Fibroblast of lung (primary cell): ENCODE results near the gene LYZL6. TPM values are rescaled to one million over a fixed set of nuclear protein-coding genes. Genes with fewer than 3 reads are reported as not detected.

Source experiments
- DNase-seq, 2 donors: peaks; one replicate each; pipeline versions ENCODE4 v3.0.0 to v3.0.0-alpha.2; 2010; ENCODE audit warnings: low read depth in 2 of 2
- H2AFZ ChIP-seq: 2 replicates; pipeline ENCODE4 v1.5.1; 2012; ENCODE audit warnings: low read length, control low read depth, inconsistent platforms
- H3K27ac ChIP-seq: 2 replicates; pipeline ENCODE4 v1.5.1; 2011; ENCODE audit warnings: low read length, control low read depth; ENCODE audit not compliant: insufficient read depth
- H3K27me3 ChIP-seq: 2 replicates; pipeline ENCODE4 v1.5.1; 2011; ENCODE audit warnings: mild to moderate bottlenecking, low read length; ENCODE audit not compliant: control insufficient read depth, insufficient read depth
- H3K36me3 ChIP-seq: 2 replicates; pipeline ENCODE4 v1.5.1; 2011; ENCODE audit warnings: low read length; ENCODE audit not compliant: control insufficient read depth, insufficient read depth
- H3K4me1 ChIP-seq: 2 replicates; pipeline ENCODE4 v1.5.1; 2011; ENCODE audit warnings: low read length; ENCODE audit not compliant: control insufficient read depth, insufficient read depth; ENCODE audit errors: extremely low read depth
- H3K4me2 ChIP-seq: 2 replicates; pipeline ENCODE4 v1.5.1; 2011; ENCODE audit warnings: low read length, control low read depth; ENCODE audit not compliant: insufficient read depth; ENCODE audit errors: extremely low read depth
- H3K4me3 ChIP-seq, 4 experiments: fragments of 200-600 bp in 1 of 4; sonication (generic) in 1 of 4; replicated peaks in 1 of 4; 2 replicates each; pipeline ENCODE4 v1.5.1; 2011 to 2016; ENCODE audit warnings: low read length in 4 of 4, low read depth in 3 of 4, mild to moderate bottlenecking in 3 of 4, control low read depth in 2 of 4, inconsistent platforms in 1 of 4, mixed read lengths in 1 of 4; ENCODE audit not compliant: insufficient read depth in 1 of 4; ENCODE audit errors: control extremely low read depth in 1 of 4
- H3K79me2 ChIP-seq: 2 replicates; pipeline ENCODE4 v1.5.1; 2012; ENCODE audit warnings: mild to moderate bottlenecking, low read length, inconsistent platforms; ENCODE audit not compliant: control insufficient read depth, insufficient read depth
- H3K9ac ChIP-seq: 2 replicates; pipeline ENCODE4 v1.5.1; 2011; ENCODE audit warnings: mild to moderate bottlenecking, low read length, control low read depth; ENCODE audit not compliant: insufficient read depth
- H3K9me3 ChIP-seq: 2 replicates; pipeline ENCODE4 v1.5.1; 2012; ENCODE audit warnings: low read depth, low read length; ENCODE audit not compliant: control insufficient read depth, insufficient read depth
- H4K20me1 ChIP-seq: 2 replicates; pipeline ENCODE4 v1.5.1; 2011; ENCODE audit warnings: low read length; ENCODE audit not compliant: control insufficient read depth, insufficient read depth; ENCODE audit errors: extremely low read depth
- CTCF ChIP-seq, 2 donors: IDR thresholded peaks in 1 of 2; conservative IDR thresholded peaks in 1 of 2; 1 replicate in 1 of 2; 2 replicates in 1 of 2; pipeline ENCODE4 v1.5.1; 2011 to 2012; ENCODE audit warnings: low read length in 2 of 2, control low read depth in 1 of 2, inconsistent platforms in 1 of 2, low read depth in 1 of 2, mild to moderate bottlenecking in 1 of 2
- EZH2 ChIP-seq: IDR thresholded peaks from 2 replicates; pipeline ENCODE4 v1.5.1; 2012; ENCODE audit warnings: low read length, control low read depth, mild to moderate bottlenecking; ENCODE audit errors: missing control alignments
- polyA plus RNA-seq, 2 donors: library from polyadenylated mRNA; depleted of rRNA in 1 of 2; stranded (reverse) in 1 of 2; unstranded in 1 of 2; fragments of >200 nt; gene quantifications; 2 replicates each; pipeline ENCODE4 v1.2.1, GENCODE V29; 2011 to 2012; ENCODE audit warnings: missing spikeins in 1 of 2
- total RNA-seq: library from RNA; depleted of rRNA; stranded (reverse); fragments of >200 nt; gene quantifications from 2 replicates; pipeline ENCODE4 v1.2.1, GENCODE V29; 2014

Gene LYZL6
- total and polyA plus RNA-seq, 2 donors (not counting 1 experiment from before 2014, with no cell fraction given), result not detected

- H3K27ac ChIP-seq, result no peak overlapping the region
- H3K27me3 ChIP-seq, result no peaks in the 10 kb centered on the region
- no peak overlapping the region for H3K4me2 ChIP-seq
- H3K36me3 ChIP-seq, result no peaks in the 10 kb centered on the region
- H4K20me1 ChIP-seq, result no peaks in the 10 kb centered on the region
- H3K9ac ChIP-seq, result no peak overlapping the region
- no peak overlapping the region for H2AFZ ChIP-seq
- H3K9me3 ChIP-seq, result no peaks in the 10 kb centered on the region
- no peak overlapping the region for H3K4me3 ChIP-seq
- TF ChIP-seq EZH2, result no peak
- TF ChIP-seq CTCF (conservative IDR thresholded peaks at IDR 0.05 in 1 of 2, IDR thresholded peaks at IDR 0.05 in 1 of 2; ENCODE audit: low read depth in 1 of 2, low read length in 2 of 2), result no peak
- DNase-seq, result peak in 1 of 2 donors; percentile 21
- H3K79me2 ChIP-seq, result no peaks in the 10 kb centered on the region
- no peaks in the 10 kb centered on the region for H3K4me1 ChIP-seq
These were observed 37.2 kb downstream of the LYZL6 start for GRCh38 chr17:35906191-35906925.

- Histone ChIP-seq H3K4me2 (no peak overlapping the region), H3K79me2 (no peaks in the 10 kb centered on the region), H3K4me1 (no peaks in the 10 kb centered on the region), H3K9me3 (no peaks in the 10 kb centered on the region), H3K36me3 (no peaks in the 10 kb centered on the region), H3K27me3 (no peaks in the 10 kb centered on the region), H2AFZ (no peak overlapping the region), H3K4me3 (no peak overlapping the region), H3K27ac (no peak overlapping the region), H3K9ac (no peak overlapping the region), H4K20me1 (no peaks in the 10 kb centered on the region)
- TF ChIP-seq CTCF (conservative IDR thresholded peaks at IDR 0.05 in 1 of 2, IDR thresholded peaks at IDR 0.05 in 1 of 2; ENCODE audit: low read depth in 1 of 2, low read length in 2 of 2) (no peak), EZH2 (no peak)
- no peak for DNase-seq
These were observed 40.1 kb downstream of the LYZL6 start for GRCh38 chr17:35903451-35903850.

- H4K20me1 ChIP-seq, result no peaks in the 10 kb centered on the region
- no peaks in the 10 kb centered on the region for H3K79me2 ChIP-seq
- no peak for TF ChIP-seq CTCF (conservative IDR thresholded peaks at IDR 0.05 in 1 of 2, IDR thresholded peaks at IDR 0.05 in 1 of 2; ENCODE audit: low read depth in 1 of 2, low read length in 2 of 2)
- no peak for TF ChIP-seq EZH2
- H3K9me3 ChIP-seq, result no peaks in the 10 kb centered on the region
- H3K9ac ChIP-seq, result no peak overlapping the region
- H3K4me2 ChIP-seq, result no peak overlapping the region
- no peak overlapping the region for H2AFZ ChIP-seq
- no peaks in the 10 kb centered on the region for H3K27me3 ChIP-seq
- no peak overlapping the region for H3K27ac ChIP-seq
- H3K36me3 ChIP-seq, result no peaks in the 10 kb centered on the region
- no peak overlapping the region for H3K4me3 ChIP-seq
- H3K4me1 ChIP-seq, result no peaks in the 10 kb centered on the region
- DNase-seq, result no peak
These were observed 41.8 kb downstream of the LYZL6 start for GRCh38 chr17:35901631-35902175.
